GM12801 (cell line): ENCODE measurements around the gene PIGO.

Experiments used
- CTCF ChIP-seq: IDR thresholded peaks from one replicate; pipeline ENCODE4 v1.5.1; 2011; ENCODE audit warnings: control low read depth; ENCODE audit not compliant: insufficient read length; ENCODE audit errors: extremely low read depth

PIGO gene

GRCh38 chr9:35051069-35051967, 45.1 kb downstream of the PIGO start:
- TF ChIP-seq CTCF, result no peak

GRCh38 chr9:35048511-35048910, 47.9 kb downstream of the PIGO start:
- TF ChIP-seq CTCF, result no peak

- TF ChIP-seq CTCF, result no peak
Observed at GRCh38 chr9:35044071-35044470, 52.3 kb downstream of the PIGO start.

- TF ChIP-seq CTCF, result no peak
Observed at GRCh38 chr9:35042891-35043545, 53.4 kb downstream of the PIGO start.

GRCh38 chr9:35042081-35042604, 54.2 kb downstream of the PIGO start:
- no peak for TF ChIP-seq CTCF
